ENCODE results near the gene OR10A2.
"Not testable (repeated sequence)": the region's sequence is repeated elsewhere in the genome, so short reads cannot be mapped to it uniquely, and the experiment has no call there.

Gene OR10A2

DNA sequence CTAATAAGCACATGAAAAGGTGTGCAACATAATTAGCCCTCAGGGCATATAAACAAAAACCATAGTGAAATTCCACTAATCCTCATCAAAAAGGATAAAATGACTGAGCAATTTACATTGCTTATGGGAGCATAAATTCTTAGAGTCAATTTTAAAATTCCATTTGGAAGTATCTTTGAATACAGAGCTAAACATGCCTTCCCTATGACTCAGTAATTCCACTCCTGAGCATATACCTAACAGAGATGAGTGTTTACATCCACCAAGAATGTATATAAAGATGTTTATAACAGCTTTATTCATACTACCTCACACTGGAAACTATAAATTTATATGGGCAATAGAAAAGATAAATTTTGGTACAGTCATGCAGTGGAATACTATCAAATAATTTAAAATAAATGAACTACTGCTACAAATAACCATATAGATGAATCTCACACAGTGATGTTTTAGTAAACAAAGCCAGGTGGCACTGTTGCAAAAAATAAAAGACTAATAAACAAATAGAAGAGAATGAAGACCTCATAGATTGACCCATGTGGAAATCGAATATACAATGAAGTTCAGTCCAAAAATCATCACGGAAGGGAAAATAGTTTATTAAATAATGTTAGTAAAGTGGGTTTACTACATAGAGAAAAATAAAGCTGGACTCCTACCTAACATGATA, 37.6 kb downstream of the OR10A2 start:
- no peaks in the 10 kb centered on the region for H3K27me3 ChIP-seq (replicated peaks; ENCODE audit: control insufficient read depth, insufficient read depth, low read length)
- no peak overlapping the region for H3K4me3 ChIP-seq (replicated peaks; ENCODE audit: low read depth, low read length)
- no peaks in the 10 kb centered on the region for H3K36me3 ChIP-seq (ENCODE audit: control insufficient read depth, insufficient read depth, low read length)
- TF ChIP-seq, protein P1, sequence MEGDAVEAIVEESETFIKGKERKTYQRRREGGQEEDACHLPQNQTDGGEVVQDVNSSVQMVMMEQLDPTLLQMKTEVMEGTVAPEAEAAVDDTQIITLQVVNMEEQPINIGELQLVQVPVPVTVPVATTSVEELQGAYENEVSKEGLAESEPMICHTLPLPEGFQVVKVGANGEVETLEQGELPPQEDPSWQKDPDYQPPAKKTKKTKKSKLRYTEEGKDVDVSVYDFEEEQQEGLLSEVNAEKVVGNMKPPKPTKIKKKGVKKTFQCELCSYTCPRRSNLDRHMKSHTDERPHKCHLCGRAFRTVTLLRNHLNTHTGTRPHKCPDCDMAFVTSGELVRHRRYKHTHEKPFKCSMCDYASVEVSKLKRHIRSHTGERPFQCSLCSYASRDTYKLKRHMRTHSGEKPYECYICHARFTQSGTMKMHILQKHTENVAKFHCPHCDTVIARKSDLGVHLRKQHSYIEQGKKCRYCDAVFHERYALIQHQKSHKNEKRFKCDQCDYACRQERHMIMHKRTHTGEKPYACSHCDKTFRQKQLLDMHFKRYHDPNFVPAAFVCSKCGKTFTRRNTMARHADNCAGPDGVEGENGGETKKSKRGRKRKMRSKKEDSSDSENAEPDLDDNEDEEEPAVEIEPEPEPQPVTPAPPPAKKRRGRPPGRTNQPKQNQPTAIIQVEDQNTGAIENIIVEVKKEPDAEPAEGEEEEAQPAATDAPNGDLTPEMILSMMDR (IDR thresholded peaks at IDR 0.05; ENCODE audit: insufficient read depth, low read length, poor library complexity, severe bottlenecking), result peak; percentile 28
- no peak for DNase-seq (ENCODE audit: extremely low read depth, insufficient read length)

DNA sequence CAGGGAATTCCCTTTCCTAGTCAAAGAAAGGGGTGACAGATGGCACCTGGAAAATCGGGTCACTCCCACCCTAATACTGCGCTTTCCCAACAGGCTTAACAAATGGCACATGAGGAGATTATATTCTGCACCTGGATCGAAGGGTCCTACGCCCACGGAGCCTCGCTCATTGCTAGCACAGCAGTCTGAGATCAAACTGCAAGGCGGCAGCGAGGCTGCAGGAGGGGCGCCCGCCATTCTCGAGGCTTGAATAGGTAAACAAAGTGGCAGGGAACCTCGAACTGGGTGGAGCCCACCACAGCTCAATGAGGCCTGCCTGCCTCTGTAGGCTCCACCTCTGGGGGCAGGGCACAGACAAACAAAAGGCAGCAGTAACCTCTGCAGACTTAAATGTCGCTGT, 41.9 kb downstream of the OR10A2 start:
- not testable (repeated sequence) for H3K36me3 ChIP-seq (ENCODE audit: control insufficient read depth, insufficient read depth, low read length); DNase-seq (ENCODE audit: extremely low read depth, insufficient read length); H3K27me3 ChIP-seq (replicated peaks; ENCODE audit: control insufficient read depth, insufficient read depth, low read length); H3K4me3 ChIP-seq (replicated peaks; ENCODE audit: low read depth, low read length)

DNA sequence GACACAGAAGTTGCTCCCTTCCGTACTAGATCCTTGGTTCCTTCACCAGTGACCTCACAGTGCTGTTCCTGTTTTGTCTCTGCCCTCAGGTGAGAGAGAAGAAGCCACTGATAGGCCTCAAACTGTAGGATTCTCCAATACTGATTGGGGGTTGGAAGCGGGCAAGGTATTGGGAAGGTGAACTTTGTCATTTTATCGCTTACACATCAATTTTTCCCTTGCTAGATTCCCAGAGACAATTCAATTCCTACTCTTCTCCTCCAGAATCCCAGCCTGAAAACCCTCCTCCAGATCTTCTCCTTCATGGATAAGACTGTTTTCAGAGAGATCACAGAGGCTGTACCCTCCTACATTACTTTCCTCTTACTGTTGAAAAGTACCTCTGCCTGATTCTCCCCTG, 48.5 kb downstream of the OR10A2 start:
- H3K27me3 ChIP-seq (replicated peaks; ENCODE audit: control insufficient read depth, insufficient read depth, low read length), result no peaks in the 10 kb centered on the region
- no peaks in the 10 kb centered on the region for H3K36me3 ChIP-seq (ENCODE audit: control insufficient read depth, insufficient read depth, low read length)
- H3K4me3 ChIP-seq (replicated peaks; ENCODE audit: low read depth, low read length), result no peak overlapping the region
- no peak for DNase-seq (ENCODE audit: extremely low read depth, insufficient read length)
- TF ChIP-seq, protein P1 (IDR thresholded peaks at IDR 0.05; ENCODE audit: insufficient read depth, low read length, poor library complexity, severe bottlenecking), result no peak

DNA sequence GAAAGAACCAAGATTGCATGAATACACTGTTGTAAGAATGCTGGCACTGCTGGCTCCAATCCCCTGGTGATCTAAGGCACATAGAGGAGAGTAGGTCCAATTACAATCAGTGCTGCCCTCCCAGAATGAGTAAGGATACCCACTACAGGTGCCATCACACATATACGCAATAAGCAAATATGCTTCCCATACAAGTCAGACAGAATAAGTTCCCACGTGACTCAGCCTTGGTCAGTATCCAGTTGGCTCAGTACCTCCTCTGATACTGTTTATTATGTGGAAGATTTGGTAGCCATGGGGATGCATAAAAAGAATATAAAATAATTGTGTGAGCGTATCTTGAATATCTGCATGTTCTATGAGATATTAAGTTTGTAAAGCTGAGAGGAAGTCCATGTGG, 49.1 kb downstream of the OR10A2 start:
- no peaks in the 10 kb centered on the region for H3K36me3 ChIP-seq (ENCODE audit: control insufficient read depth, insufficient read depth, low read length)
- no peaks in the 10 kb centered on the region for H3K27me3 ChIP-seq (replicated peaks; ENCODE audit: control insufficient read depth, insufficient read depth, low read length)
- DNase-seq (ENCODE audit: extremely low read depth, insufficient read length), result no peak
- no peak overlapping the region for H3K4me3 ChIP-seq (replicated peaks; ENCODE audit: low read depth, low read length)
- TF ChIP-seq, protein P1 (IDR thresholded peaks at IDR 0.05; ENCODE audit: insufficient read depth, low read length, poor library complexity, severe bottlenecking), result no peak

DNA sequence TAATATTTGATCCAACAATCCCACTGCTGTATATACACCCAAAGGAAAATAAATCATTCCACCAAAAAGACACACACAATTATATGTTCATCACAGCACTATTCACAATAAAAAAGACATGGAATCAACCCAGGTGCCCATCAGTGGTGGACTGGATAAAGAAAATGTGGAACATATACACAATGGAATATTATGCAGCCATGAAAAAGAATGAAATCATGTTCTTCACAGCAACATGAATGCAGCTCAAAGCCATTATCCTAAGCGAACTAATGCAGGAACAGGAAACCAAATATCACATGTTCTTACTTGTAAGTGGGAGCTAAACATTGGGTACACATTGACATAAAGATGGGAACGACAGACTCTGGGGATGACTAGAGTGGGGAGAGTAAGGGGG, 56.8 kb downstream of the OR10A2 start:
- Histone ChIP-seq H3K27me3 (replicated peaks; ENCODE audit: control insufficient read depth, insufficient read depth, low read length) (no peaks in the 10 kb centered on the region), H3K4me3 (replicated peaks; ENCODE audit: low read depth, low read length) (no peak overlapping the region), H3K36me3 (ENCODE audit: control insufficient read depth, insufficient read depth, low read length) (no peaks in the 10 kb centered on the region)
- no peak for DNase-seq (ENCODE audit: extremely low read depth, insufficient read length)
- TF ChIP-seq, protein P1 (IDR thresholded peaks at IDR 0.05; ENCODE audit: insufficient read depth, low read length, poor library complexity, severe bottlenecking), result no peak

DNA sequence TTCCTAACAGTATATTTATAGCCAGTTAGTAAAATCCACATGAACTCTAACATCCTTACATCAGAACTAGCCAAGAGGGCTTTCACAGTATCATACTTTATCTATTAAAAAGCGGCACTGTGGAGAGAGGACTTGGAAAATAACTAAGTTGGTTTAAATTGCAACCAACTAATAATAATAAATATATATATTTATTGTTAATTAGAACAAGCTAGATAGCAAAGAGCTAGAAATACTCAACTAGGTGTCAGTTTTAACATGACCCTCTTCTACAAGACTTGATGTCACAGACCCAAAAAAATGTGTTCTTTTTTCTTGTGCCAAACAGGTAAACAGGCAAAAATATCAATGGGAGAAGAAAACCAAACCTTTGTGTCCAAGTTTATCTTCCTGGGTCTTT, 57.8 kb downstream of the OR10A2 start, which contains the start of gene OR2D3:
Gene OR2D3, plus strand, starts transcription at position 301 of the 400 bp plus-strand sequence. Its CDS starts 0 bp downstream, at position 301.
- Histone ChIP-seq H3K36me3 (ENCODE audit: control insufficient read depth, insufficient read depth, low read length) (no peaks in the 10 kb centered on the region), H3K27me3 (replicated peaks; ENCODE audit: control insufficient read depth, insufficient read depth, low read length) (no peaks in the 10 kb centered on the region), H3K4me3 (replicated peaks; ENCODE audit: low read depth, low read length) (no peak within 1 kb of the TSS)
- TF ChIP-seq, protein P1 (IDR thresholded peaks at IDR 0.05; ENCODE audit: insufficient read depth, low read length, poor library complexity, severe bottlenecking), result no peak
- DNase-seq (ENCODE audit: extremely low read depth, insufficient read length), result no peak

All from GM06990 (cell line).